T-helper 2 cell treated with Interferon-gamma antibody and Interleukin-4, amounts not matched to agents 5 μg/mL and 100 μg/mL, for 36 hours (primary cell): ENCODE results near the gene PRAC2.

Experiments
- DNase-seq: peaks from one replicate; pipeline ENCODE4 v3.0.0; 2021; ENCODE audit warnings: low spot score
- H3K27ac Mint-ChIP-seq: one replicate; pipeline ENCODE4 v1.8.0; 2021; ENCODE audit warnings: mild to moderate bottlenecking, mixed read lengths
- H3K27me3 Mint-ChIP-seq: one replicate; pipeline ENCODE4 v1.8.0; 2021; ENCODE audit warnings: low read depth, mixed read lengths
- H3K36me3 Mint-ChIP-seq: one replicate; pipeline ENCODE4 v1.8.0; 2021; ENCODE audit warnings: low read depth, mixed read lengths
- H3K4me1 Mint-ChIP-seq: one replicate; pipeline ENCODE4 v1.8.0; 2021; ENCODE audit warnings: low read depth, mixed read lengths
- H3K4me3 Mint-ChIP-seq: one replicate; pipeline ENCODE4 v1.8.0; 2022; ENCODE audit warnings: mild to moderate bottlenecking, moderate library complexity, mixed read lengths
- H3K9me3 Mint-ChIP-seq: one replicate; pipeline ENCODE4 v1.8.0; 2021; ENCODE audit warnings: mixed read lengths

PRAC2 gene

DNA sequence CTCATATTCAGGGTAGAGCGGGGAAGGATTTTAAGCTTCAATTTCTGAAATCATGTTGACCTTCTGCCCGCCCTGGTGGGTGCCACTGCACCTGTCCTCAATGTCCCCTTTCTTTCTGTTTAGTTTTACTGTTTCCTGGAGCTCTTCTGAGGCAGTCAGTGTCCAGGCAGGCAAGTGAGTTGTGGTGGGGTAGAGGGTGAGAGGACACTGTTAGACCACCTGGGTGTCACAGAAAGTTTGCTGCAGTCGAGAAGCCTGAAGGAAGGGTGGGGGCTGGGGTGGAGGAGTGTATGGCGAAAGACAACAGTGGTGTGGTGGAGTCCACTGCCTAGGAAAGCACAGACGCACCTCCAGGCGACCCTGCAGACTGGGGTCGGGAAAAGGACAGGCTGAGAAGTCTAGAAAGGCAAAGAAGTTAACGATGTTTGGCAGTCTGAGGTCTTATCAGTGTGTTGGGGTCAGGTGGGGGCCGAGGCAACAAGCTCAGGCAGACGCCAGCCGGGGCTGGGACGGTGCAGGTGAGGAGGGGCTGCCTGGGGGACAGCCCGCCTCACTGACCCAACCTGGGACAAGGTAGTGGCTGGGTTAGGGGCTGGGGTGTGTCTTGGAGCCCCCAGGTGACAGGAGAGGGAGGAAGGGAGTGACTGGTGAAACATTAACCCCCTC is 28.9 kb downstream of the PRAC2 start:
- Mint-ChIP-seq H3K4me1 (no peaks in the 10 kb centered on the region), H3K36me3 (no peaks in the 10 kb centered on the region), H3K4me3 (no peak overlapping the region), H3K27me3 (peaks cover 89% of the 10 kb centered on the region), H3K27ac (no peak overlapping the region), H3K9me3 (no peaks in the 10 kb centered on the region)
- DNase-seq, result no peak

DNA sequence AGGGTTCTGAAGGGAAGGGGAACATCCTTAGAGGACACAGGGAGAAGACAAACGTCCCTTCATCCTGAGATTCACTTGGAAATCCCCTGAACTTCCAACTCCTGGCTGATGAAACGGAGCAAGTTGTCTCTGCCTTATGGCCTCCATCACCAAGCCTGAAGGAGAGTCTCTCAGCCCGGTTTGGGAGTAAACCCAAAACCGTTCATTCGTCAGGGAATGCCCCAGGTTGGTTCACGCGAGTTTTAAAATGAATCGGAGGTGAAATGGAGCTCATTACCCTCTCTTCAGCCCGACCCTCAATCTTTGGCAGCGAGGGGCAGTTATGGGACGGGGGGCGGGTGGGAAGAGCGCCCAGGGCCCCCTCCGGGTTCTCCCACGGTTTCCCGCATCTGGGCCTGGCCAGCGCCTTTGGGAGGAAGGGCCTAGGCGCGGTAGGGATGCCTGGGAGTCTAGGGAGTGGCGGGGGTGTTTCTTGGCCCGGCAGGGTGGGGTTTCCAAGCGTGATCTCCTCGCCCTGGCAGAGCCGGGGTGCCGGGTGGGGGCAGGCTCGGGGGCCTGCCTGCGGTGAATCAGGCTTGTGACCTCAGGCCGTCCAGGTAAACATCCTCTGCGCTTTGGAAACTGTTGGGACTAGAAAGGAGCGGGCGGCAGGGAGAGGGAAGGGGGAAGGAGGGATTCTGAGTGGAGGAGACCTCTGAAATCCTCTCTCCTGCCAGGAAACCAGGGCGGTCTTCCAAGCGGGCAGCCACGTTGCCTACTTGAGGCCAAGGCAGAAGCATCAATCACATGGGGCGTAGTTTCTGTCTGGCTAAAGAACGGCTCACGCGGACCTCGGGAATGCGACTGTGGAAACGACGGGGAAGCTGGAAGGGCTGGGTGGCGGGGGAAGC is 29.7 kb downstream of the PRAC2 start:
- H3K9me3 Mint-ChIP-seq, result no peaks in the 10 kb centered on the region
- H3K27me3 Mint-ChIP-seq, result peaks cover 89% of the 10 kb centered on the region
- no peak overlapping the region for H3K4me3 Mint-ChIP-seq
- H3K4me1 Mint-ChIP-seq, result no peaks in the 10 kb centered on the region
- DNase-seq, result no peak
- H3K27ac Mint-ChIP-seq, result no peak overlapping the region
- H3K36me3 Mint-ChIP-seq, result no peaks in the 10 kb centered on the region

DNA sequence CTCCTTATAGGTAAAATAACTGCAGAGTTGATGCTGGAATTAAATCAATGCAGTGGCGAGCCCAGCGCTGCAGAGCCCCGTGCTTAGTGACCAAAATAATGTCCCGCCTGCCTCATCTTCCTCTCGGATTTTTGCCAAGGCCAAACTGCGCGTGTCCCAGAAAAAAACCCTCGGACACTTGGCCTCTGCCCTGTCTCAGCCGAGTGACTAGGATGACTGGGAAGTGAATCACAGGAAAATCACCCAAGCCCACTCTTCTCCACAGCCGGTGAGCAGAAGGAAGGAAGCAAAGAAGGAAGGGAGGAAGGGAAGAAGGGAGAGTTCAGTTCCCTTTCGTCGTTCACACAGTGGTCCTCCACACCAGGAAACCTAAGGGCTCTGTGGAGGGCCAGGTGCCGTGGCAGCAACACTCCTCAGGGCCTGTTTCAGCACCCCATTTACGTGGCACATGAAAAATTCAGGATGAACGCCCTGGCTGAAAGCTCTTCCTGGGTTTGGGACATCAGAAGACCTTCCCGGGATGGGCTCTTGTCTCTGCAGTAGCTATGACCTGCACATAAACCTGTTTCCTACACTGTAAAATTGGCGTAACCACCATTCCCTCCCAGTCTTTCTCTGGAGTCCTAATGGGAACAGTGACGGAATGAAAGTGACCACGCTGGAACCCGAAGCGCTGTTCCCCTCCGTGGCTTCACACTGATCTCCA is 31.0 kb downstream of the PRAC2 start:
- Mint-ChIP-seq H3K4me3 (no peak overlapping the region), H3K9me3 (no peaks in the 10 kb centered on the region), H3K27me3 (peaks cover 87% of the 10 kb centered on the region), H3K27ac (peak overlapping the region; percentile 7), H3K36me3 (no peaks in the 10 kb centered on the region), H3K4me1 (no peaks in the 10 kb centered on the region)
- DNase-seq, result no peak

DNA sequence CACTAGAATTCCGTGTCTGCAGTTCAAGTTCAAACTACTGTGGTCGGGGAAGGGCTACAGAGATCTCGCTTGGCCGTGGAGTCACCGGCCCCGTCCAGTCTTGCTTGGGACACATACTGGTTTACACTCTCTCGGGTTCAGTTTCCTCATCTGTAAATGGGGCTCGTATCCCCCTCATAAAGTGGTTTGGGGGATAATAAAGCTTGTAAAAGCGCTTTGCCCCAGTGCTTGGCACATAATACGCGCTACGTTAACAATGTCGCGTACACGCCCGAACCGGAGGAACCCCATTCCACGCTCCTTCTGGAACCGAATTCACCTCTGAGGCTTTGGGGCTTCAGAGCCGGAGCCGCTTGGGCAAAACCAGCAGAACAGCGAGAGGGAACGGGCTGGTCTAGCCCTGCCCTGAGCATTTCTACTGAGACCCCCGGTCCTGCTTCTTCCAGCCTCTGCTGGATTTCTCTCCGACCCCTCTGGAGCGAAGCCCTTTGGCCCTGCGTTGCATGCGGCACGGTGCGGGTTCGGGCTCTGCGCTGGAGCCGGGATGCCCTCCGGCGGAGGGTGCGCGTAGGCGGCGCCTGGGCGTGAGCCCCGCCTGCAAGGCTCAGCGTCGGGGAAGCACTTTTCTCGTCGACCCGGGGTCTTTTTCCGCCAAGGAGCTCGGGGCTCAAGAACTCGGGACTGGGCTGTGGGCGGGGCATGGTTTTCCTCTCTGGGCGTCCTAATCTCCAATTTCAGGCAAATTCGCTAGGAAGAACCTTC is 31.7 kb downstream of the PRAC2 start:
- no peak for DNase-seq
- H3K27me3 Mint-ChIP-seq, result peaks cover 87% of the 10 kb centered on the region
- no peak overlapping the region for H3K4me3 Mint-ChIP-seq
- H3K27ac Mint-ChIP-seq, result no peak overlapping the region
- no peaks in the 10 kb centered on the region for H3K36me3 Mint-ChIP-seq
- H3K4me1 Mint-ChIP-seq, result no peaks in the 10 kb centered on the region
- H3K9me3 Mint-ChIP-seq, result no peaks in the 10 kb centered on the region

DNA sequence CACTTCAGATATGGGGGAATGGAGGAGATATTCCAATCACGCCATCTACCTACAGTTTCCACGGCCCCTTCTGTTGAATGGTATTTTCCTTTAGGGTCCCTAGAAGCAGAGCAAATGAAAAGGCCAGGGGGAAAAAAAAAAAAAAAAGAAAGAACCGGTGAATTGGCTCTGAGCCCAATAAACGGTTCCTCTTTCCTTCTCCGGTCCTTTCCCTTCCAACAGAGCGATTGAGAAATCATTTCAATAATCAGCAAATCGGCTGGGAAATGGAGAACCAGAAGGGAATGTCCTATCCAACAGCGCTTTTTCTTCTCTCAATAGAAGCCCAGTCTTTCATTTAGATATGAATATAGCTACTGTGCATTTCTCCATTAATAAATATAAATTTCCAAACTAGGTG is 32.4 kb downstream of the PRAC2 start:
- Mint-ChIP-seq H3K4me1 (no peaks in the 10 kb centered on the region), H3K9me3 (no peaks in the 10 kb centered on the region), H3K27ac (no peak overlapping the region), H3K4me3 (no peak overlapping the region), H3K36me3 (no peaks in the 10 kb centered on the region), H3K27me3 (peaks cover 84% of the 10 kb centered on the region)
- DNase-seq, result no peak

DNA sequence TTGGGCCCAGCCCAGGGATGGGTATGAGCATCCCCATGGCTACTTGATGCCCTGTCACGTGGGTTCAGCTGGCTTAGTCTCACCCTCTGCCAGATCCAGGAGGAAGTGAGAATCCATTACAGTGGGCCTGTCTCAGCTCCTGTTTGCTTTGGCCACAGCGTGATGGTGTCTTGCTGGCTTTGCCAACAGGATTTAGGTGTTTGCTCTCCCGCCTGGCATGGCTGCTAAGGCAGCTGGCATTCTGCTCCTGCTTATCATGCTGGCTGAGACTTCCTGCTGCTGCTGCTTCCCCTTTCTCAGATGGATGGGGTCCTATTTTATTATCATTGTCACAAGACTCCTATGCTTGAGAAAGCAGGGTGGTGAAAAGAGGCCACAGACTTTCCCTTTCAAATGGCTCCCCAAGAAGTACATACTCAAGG is 33.9 kb downstream of the PRAC2 start:
- Mint-ChIP-seq H3K4me1 (no peaks in the 10 kb centered on the region), H3K4me3 (no peak overlapping the region), H3K27ac (no peak overlapping the region), H3K9me3 (no peaks in the 10 kb centered on the region), H3K36me3 (no peaks in the 10 kb centered on the region), H3K27me3 (peaks cover 80% of the 10 kb centered on the region)
- no peak for DNase-seq

DNA sequence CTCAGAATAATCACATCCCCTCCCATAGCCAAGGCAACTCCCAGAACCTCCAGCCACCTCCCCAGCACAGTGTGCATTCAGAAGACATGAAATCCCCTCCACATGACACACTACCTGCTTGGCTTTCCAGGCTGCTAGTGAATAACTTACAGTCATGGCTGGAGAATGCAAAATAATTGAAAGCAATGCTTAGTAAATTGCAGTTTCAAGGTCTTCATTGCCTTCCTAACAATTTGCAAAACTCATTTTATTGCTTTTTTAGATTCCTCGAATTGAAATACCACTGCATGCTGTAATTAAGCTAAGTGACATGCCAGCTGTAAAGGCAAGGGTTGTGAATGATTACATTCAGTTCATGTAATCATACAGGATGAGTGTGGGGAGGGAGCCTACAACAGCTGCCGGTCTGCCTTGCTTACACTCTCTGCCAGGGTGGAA is 34.6 kb downstream of the PRAC2 start:
- H3K9me3 Mint-ChIP-seq, result no peaks in the 10 kb centered on the region
- H3K27me3 Mint-ChIP-seq, result peaks cover 80% of the 10 kb centered on the region
- no peak for DNase-seq
- H3K4me3 Mint-ChIP-seq, result no peak overlapping the region
- H3K36me3 Mint-ChIP-seq, result no peaks in the 10 kb centered on the region
- H3K4me1 Mint-ChIP-seq, result no peaks in the 10 kb centered on the region
- no peak overlapping the region for H3K27ac Mint-ChIP-seq

DNA sequence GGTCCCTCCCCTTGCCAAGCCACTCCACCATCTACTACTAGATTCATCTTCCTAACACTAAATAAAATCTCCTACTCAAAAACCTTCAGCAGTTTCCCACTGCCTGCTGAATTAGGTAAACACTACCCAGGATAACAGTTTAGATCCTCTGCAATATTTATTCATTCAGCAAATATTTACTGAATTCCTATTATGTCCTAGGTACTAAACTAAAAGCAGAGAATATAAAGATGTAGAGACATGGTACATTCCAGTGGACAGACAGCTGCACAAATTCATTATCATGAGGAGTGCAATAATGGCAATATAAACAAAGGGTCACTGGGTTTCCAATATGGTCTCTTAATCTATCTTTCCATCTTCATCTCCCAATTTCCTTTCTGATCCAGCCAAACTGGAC is 36.3 kb downstream of the PRAC2 start:
- H3K4me1 Mint-ChIP-seq, result no peaks in the 10 kb centered on the region
- H3K9me3 Mint-ChIP-seq, result no peaks in the 10 kb centered on the region
- no peak overlapping the region for H3K4me3 Mint-ChIP-seq
- H3K27ac Mint-ChIP-seq, result no peak overlapping the region
- H3K36me3 Mint-ChIP-seq, result no peaks in the 10 kb centered on the region
- DNase-seq, result no peak
- peaks cover 74% of the 10 kb centered on the region for H3K27me3 Mint-ChIP-seq

DNA sequence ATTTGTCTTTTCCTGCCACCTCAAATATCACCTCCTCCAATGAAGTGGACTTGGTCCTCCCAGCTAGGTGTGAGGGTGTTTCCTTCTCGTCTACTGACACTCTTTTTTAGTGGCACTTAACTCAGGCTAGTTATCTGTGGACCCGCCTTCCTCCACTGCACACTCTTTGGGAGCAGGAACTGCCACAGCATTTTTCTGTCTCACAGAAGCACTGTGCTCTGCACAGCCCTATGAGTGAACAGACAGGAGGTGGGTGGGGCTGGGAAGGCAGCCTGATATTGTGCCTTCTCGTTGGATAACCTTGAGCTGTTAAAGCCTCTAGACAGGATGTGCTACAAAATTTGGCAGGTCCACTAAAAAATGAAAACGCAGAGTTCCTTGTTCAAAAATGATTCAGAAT is 37.4 kb downstream of the PRAC2 start:
- DNase-seq, result no peak
- Mint-ChIP-seq H3K27ac (no peak overlapping the region), H3K4me1 (no peaks in the 10 kb centered on the region), H3K27me3 (peaks cover 71% of the 10 kb centered on the region), H3K4me3 (no peak overlapping the region), H3K36me3 (no peaks in the 10 kb centered on the region), H3K9me3 (no peaks in the 10 kb centered on the region)

DNA sequence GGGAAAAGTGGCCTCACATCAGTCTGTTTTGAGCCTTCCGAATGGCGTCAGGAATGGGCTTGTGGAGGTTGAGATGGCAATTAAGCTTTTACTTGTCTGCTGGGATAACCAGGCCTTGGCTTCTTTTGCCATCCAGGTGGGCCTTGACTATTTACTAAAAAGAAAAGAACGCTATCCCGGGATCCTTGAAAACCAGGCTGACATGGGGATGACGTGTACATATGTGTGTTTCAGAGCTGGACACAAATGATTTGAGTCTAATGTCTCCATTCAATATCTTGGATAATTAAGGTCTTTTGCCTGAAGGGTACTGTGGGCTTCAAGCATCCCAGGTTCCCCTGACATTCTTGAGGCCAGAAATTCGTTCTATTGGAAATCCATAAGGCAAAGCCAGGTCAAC is 38.1 kb downstream of the PRAC2 start:
- no peak for DNase-seq
- Mint-ChIP-seq H3K4me1 (no peaks in the 10 kb centered on the region), H3K27me3 (peaks cover 64% of the 10 kb centered on the region), H3K9me3 (no peaks in the 10 kb centered on the region), H3K36me3 (no peaks in the 10 kb centered on the region), H3K4me3 (no peak overlapping the region), H3K27ac (no peak overlapping the region)

DNA sequence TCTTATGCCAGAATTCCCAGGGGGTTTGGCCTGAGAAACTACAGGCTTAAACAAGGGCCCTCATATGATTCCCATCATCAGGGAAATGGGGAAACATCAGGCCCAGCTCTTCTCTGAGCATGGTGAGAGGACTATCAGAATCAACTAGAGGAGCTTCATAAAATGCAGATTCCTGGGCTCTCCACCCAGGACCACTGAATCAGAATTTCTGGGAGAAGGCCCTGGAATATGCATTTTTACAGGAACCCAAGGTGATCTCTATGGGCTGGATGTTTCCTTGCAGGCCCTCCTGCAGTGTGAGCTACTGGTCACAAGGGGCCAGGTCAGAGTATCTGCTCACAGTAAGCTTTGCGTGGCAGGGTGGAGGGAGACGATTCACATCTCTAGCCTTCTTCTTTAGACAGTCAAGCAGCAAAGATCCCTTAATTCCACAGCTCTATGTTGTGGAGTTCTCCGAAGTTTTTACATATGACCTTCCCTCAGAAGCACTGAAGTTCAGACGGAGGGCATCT is 44.3 kb downstream of the PRAC2 start:
- Mint-ChIP-seq H3K4me1 (no peaks in the 10 kb centered on the region), H3K9me3 (no peaks in the 10 kb centered on the region), H3K27ac (no peak overlapping the region), H3K4me3 (no peak overlapping the region), H3K27me3 (peaks cover 37% of the 10 kb centered on the region), H3K36me3 (no peaks in the 10 kb centered on the region)
- DNase-seq, result no peak

DNA sequence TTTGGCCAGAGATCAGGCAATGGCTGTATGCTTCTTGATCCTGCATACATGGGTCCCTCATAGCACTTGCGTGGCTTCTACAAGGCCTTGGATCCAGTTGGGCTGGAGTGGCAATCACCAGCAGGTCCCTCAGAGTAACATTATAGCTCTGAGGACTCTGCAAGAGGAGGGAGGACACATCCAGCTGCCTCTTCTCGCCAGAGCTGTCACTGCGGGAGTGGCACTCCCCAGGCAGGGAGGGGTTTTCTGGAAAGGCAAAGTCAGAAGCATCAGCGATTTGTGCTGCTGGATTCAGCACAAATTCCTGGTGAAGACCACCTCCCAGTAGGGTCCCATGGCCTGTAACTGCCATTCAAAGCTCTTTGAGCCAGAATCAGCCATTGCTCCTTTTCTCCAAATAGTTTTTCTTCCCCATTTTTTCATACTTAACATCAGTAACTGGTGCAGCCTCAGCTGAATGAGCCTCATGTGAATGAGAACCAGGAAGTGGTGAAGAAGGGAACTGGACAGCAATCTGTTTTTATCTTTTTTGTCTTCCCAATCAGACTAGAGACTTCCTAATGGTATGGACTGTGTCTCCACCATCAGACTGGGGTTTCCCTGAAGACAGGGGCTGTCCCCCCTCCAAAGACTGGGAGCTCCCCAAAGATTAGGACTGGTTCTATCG is 46.2 kb downstream of the PRAC2 start:
- no peak for DNase-seq
- no peaks in the 10 kb centered on the region for H3K4me1 Mint-ChIP-seq
- peaks cover 31% of the 10 kb centered on the region for H3K27me3 Mint-ChIP-seq
- no peak overlapping the region for H3K27ac Mint-ChIP-seq
- no peak overlapping the region for H3K4me3 Mint-ChIP-seq
- H3K36me3 Mint-ChIP-seq, result no peaks in the 10 kb centered on the region
- no peaks in the 10 kb centered on the region for H3K9me3 Mint-ChIP-seq

DNA sequence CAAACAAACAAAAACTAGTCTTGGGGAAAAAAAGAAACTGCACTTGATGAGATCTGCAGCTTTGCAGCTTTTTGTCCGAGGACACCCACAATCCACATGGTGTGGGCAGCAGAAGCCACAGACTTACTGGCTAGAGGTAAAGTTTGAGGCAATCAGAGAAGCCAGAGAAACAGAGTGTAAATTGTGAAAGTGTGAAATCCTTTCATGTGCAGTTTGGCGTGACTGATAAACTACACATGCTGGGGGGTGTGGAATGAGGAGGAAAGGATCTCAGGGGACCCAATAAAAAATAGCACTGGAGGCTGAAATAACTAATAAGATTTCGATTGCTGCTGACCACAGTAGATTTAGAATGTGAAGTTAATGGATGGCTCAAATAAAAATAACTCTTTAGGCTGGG is 48.0 kb downstream of the PRAC2 start:
- Mint-ChIP-seq H3K27me3 (peaks cover 36% of the 10 kb centered on the region), H3K27ac (no peak overlapping the region), H3K4me1 (no peaks in the 10 kb centered on the region), H3K4me3 (no peak overlapping the region), H3K9me3 (no peaks in the 10 kb centered on the region), H3K36me3 (no peaks in the 10 kb centered on the region)
- no peak for DNase-seq
